B cell (primary cell): ENCODE data around the gene MTHFD1.

Experiments
- CTCF ChIP-seq: fragments of 200-600 bp; IDR thresholded peaks from one replicate; pipeline ENCODE4 v1.8.0; 2022; ENCODE audit warnings: antibody characterized with exemption, mild to moderate bottlenecking
- EZH2 ChIP-seq: IDR thresholded peaks from 2 replicates; pipeline ENCODE4 v1.6.1; 2012; ENCODE audit warnings: borderline replicate concordance, low read depth, mild to moderate bottlenecking, moderate library complexity, low read length; ENCODE audit not compliant: insufficient read depth, poor library complexity, severe bottlenecking

GRCh38 chr14:64496764-64497163 is 108.6 kb downstream of the MTHFD1 start:
- TF ChIP-seq CTCF, result no peak
- no peak for TF ChIP-seq EZH2
